OCI-LY7 (cell line): ENCODE measurements around the gene SLC25A22.

Source experiments
- CTCF ChIP-seq: fragments of 200-600 bp; sonication (generic); conservative IDR thresholded peaks from 2 replicates; pipeline ENCODE4 v1.5.1; 2014; ENCODE audit warnings: mild to moderate bottlenecking, antibody characterized with exemption, low read length, moderate library complexity, mixed read lengths
- EZH2phosphoT487 ChIP-seq: fragments of 200-600 bp; sonication (generic); IDR thresholded peaks from 2 replicates; pipeline ENCODE4 v1.6.1; 2018; ENCODE audit warnings: low read depth, borderline replicate concordance, mild to moderate bottlenecking, mixed run types, antibody characterized with exemption, low read length, moderate library complexity, mixed read lengths

DNA sequence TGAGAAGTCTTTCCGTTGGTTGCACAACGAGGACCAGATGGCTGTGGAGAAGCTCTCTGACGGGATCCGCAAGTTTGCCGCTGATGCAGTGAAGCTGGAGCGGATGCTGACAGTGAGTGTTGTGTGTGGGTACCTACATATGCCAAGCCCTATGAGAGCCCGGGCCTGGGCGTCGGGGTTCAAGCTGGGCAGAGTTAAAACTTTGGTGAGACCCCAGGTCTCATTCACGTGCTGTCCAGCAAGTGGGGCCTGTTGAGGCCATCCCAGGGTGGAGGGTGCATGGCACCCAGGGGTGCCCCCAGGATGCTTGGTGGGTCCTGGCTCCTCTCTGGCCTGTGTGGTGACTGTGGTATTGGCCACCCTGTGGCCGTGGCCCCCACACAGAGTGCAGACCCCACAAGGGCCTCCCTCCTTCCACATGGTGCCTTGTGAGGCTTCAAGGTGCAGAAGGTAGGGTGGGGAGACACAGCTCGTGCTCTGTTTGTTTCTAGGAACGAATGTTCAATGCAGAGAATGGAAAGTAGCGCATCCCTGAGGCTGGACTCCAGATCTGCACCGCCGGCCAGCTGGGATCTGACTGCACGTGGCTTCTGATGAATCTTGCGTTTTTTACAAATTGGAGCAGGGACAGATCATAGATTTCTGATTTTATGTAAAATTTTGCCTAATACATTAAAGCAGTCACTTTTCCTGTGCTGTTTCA lies 33.6 kb downstream of the SLC25A22 start:
- TF ChIP-seq CTCF, result no peak
- no peak for TF ChIP-seq EZH2phosphoT487
